Measurements from ENCODE around the gene WDR7.

WDR7 gene

DNA sequence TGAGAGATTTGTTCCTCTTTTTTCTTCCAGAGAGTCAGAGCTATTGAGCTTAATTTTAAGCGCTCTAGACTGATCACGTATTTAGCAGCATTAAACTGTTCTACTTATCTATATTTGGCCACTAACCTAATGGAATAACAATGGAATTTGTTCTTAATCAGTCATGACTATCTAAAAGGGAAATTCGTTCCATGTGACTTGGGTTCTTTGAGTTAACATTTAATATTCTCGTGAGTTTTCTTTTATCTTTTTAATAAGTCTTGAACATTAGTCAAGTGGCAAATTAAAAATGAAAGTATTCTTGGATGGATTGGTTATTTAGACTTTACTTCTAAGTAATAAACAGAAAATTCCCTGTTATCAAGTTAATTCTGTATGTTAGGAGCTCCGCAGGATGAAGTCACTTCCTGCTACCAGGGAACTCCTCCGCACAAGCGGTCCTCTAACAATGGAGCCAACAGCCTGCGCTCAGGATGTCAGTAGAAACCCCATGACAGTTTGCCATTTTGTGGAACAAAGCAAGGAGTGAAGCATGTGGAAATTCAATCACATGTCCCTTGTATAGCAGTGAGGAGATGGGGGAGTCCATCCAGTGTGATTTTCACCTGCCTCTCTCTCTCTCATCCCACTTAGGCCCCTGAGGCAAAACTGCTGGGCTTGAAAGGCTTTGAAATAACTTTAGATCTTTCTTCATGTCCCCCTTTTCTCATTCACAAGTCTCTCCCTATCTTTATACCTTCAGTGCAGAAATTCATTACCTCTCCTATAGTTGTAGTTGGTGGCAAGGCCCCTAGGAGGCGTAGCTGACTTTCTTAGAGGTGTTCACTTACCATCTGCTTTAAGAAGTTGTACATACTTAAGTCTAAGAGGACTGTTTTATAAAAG lies 138.1 kb downstream of the WDR7 start:
- Histone ChIP-seq H2AFZ (ENCODE audit: low read length) (no peak overlapping the region), H3K27me3 (ENCODE audit: insufficient read depth, low read length) (no peaks in the 10 kb centered on the region), H3K9me3 (ENCODE audit: low read length) (no peaks in the 10 kb centered on the region), H3K4me3 (ENCODE audit: low read depth, low read length, poor library complexity, severe bottlenecking) (no peak overlapping the region), H3K9ac (ENCODE audit: low read length) (no peak overlapping the region), H3K36me3 (ENCODE audit: insufficient read depth, low read length) (no peaks in the 10 kb centered on the region), H4K20me1 (ENCODE audit: insufficient read depth, low read length) (no peaks in the 10 kb centered on the region), H3K27ac (ENCODE audit: low read depth, low read length, poor library complexity, severe bottlenecking) (no peak overlapping the region), H3K4me2 (ENCODE audit: low read length) (no peak overlapping the region), H3K4me1 (ENCODE audit: insufficient read depth, low read length, severe bottlenecking) (peaks cover 6% of the 10 kb centered on the region), H3K9me2 (ENCODE audit: low read depth, low read length) (no peaks in the 10 kb centered on the region), H3K79me2 (ENCODE audit: insufficient read depth, low read length) (no peaks in the 10 kb centered on the region), H3F3A (ENCODE audit: insufficient read depth, low read length) (no peaks in the 10 kb centered on the region)
- TF ChIP-seq, protein P1, sequence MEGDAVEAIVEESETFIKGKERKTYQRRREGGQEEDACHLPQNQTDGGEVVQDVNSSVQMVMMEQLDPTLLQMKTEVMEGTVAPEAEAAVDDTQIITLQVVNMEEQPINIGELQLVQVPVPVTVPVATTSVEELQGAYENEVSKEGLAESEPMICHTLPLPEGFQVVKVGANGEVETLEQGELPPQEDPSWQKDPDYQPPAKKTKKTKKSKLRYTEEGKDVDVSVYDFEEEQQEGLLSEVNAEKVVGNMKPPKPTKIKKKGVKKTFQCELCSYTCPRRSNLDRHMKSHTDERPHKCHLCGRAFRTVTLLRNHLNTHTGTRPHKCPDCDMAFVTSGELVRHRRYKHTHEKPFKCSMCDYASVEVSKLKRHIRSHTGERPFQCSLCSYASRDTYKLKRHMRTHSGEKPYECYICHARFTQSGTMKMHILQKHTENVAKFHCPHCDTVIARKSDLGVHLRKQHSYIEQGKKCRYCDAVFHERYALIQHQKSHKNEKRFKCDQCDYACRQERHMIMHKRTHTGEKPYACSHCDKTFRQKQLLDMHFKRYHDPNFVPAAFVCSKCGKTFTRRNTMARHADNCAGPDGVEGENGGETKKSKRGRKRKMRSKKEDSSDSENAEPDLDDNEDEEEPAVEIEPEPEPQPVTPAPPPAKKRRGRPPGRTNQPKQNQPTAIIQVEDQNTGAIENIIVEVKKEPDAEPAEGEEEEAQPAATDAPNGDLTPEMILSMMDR (IDR thresholded peaks at IDR 0.05; ENCODE audit: low read length) = peak; percentile 93
- no peak for TF ChIP-seq EZH2 (IDR thresholded peaks at IDR 0.05; ENCODE audit: borderline replicate concordance, low read length)

DNA sequence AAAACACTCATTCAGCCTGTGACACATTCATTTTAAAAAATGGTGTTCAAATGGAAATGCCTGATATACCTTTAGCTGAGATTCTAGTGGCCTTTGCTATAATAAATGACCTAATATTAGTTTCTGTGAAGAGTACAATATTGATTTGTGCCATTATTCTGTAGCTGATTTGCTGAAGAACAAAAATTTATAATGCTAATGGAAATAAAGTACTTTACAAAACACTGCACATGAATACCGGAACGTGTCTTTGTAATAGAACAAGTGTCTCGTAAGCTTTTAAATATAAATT lies 138.7 kb downstream of the WDR7 start:
- Histone ChIP-seq H3K4me3 (ENCODE audit: low read depth, low read length, poor library complexity, severe bottlenecking) (no peak overlapping the region), H3F3A (ENCODE audit: insufficient read depth, low read length) (no peaks in the 10 kb centered on the region), H3K9me3 (ENCODE audit: low read length) (no peaks in the 10 kb centered on the region), H3K4me2 (ENCODE audit: low read length) (no peak overlapping the region), H3K27ac (ENCODE audit: low read depth, low read length, poor library complexity, severe bottlenecking) (no peak overlapping the region), H3K9me2 (ENCODE audit: low read depth, low read length) (no peaks in the 10 kb centered on the region), H3K36me3 (ENCODE audit: insufficient read depth, low read length) (no peaks in the 10 kb centered on the region), H3K4me1 (ENCODE audit: insufficient read depth, low read length, severe bottlenecking) (peaks cover 6% of the 10 kb centered on the region), H4K20me1 (ENCODE audit: insufficient read depth, low read length) (no peaks in the 10 kb centered on the region), H3K79me2 (ENCODE audit: insufficient read depth, low read length) (no peaks in the 10 kb centered on the region), H3K27me3 (ENCODE audit: insufficient read depth, low read length) (no peaks in the 10 kb centered on the region), H2AFZ (ENCODE audit: low read length) (no peak overlapping the region), H3K9ac (ENCODE audit: low read length) (no peak overlapping the region)
- TF ChIP-seq EZH2 (IDR thresholded peaks at IDR 0.05; ENCODE audit: borderline replicate concordance, low read length) = no peak
- TF ChIP-seq, protein P1 (IDR thresholded peaks at IDR 0.05; ENCODE audit: low read length) = peak; percentile 3; the same call in 1 of the 2 replicates

DNA sequence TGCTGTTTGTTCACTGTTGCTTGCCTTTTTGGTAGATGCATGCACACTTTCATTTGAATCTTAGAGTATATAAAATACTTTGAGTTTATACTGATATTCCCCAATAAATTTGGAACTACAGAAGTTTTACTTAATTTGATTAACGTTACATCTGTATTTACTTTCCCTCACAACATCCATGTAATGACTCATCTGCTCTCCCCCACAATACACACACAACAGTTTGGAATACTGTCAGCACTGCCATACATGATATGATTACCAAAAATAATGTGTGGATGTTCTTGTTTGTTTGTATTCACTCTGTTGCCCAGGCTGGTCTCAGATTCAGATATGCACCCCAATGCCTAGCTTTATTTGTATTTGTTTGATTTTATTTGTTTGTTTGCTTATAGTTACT lies 144.2 kb downstream of the WDR7 start:
- Histone ChIP-seq H3K27me3 (ENCODE audit: insufficient read depth, low read length) (no peaks in the 10 kb centered on the region), H3K4me2 (ENCODE audit: low read length) (no peak overlapping the region), H3F3A (ENCODE audit: insufficient read depth, low read length) (no peaks in the 10 kb centered on the region), H3K4me1 (ENCODE audit: insufficient read depth, low read length, severe bottlenecking) (no peaks in the 10 kb centered on the region), H2AFZ (ENCODE audit: low read length) (no peak overlapping the region), H3K9ac (ENCODE audit: low read length) (no peak overlapping the region), H3K9me2 (ENCODE audit: low read depth, low read length) (0 out of 2 replicates have a peak, but pooled peaks cover 3% of the 10 kb centered on the region), H3K27ac (ENCODE audit: low read depth, low read length, poor library complexity, severe bottlenecking) (no peak overlapping the region), H3K36me3 (ENCODE audit: insufficient read depth, low read length) (no peaks in the 10 kb centered on the region), H4K20me1 (ENCODE audit: insufficient read depth, low read length) (no peaks in the 10 kb centered on the region), H3K9me3 (ENCODE audit: low read length) (no peaks in the 10 kb centered on the region), H3K4me3 (ENCODE audit: low read depth, low read length, poor library complexity, severe bottlenecking) (no peak overlapping the region), H3K79me2 (ENCODE audit: insufficient read depth, low read length) (no peaks in the 10 kb centered on the region)
- TF ChIP-seq, protein P1 (IDR thresholded peaks at IDR 0.05; ENCODE audit: low read length) = no peak
- no peak for TF ChIP-seq EZH2 (IDR thresholded peaks at IDR 0.05; ENCODE audit: borderline replicate concordance, low read length)

All from OCI-LY1 (cell line).